Measurements from ENCODE around the gene PALD1. TPM values are rescaled to one million over a fixed set of nuclear protein-coding genes. Genes with fewer than 3 reads are reported as not detected.

Gene PALD1
- total RNA-seq, 1 donor from 2014 or later, result 1.2 TPM

DNA sequence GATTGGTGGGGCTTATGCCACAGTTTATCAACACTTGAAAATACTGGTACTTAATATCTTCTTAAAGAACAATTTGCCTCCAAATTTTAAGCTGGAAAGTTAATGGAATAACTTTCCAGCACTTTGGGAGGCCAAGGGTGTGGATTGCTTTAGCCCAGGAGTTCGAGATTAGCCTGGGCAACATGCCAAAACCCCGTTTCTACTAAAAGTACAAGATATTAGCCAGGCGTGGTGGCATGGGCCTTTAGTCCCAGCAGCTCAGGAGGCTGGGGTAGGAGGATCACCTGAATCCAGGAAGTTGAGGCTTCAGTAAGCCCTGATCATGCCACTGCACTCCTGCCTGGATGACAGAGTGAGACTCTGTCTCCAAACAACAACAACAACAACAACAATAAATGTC is 68.0 kb downstream of the PALD1 start:
- H3K9me3 Mint-ChIP-seq (ENCODE audit: low read depth), result no peaks in the 10 kb centered on the region
- H3K4me3 Mint-ChIP-seq (ENCODE audit: low read depth), result no peak overlapping the region
- TF ChIP-seq, protein P1, sequence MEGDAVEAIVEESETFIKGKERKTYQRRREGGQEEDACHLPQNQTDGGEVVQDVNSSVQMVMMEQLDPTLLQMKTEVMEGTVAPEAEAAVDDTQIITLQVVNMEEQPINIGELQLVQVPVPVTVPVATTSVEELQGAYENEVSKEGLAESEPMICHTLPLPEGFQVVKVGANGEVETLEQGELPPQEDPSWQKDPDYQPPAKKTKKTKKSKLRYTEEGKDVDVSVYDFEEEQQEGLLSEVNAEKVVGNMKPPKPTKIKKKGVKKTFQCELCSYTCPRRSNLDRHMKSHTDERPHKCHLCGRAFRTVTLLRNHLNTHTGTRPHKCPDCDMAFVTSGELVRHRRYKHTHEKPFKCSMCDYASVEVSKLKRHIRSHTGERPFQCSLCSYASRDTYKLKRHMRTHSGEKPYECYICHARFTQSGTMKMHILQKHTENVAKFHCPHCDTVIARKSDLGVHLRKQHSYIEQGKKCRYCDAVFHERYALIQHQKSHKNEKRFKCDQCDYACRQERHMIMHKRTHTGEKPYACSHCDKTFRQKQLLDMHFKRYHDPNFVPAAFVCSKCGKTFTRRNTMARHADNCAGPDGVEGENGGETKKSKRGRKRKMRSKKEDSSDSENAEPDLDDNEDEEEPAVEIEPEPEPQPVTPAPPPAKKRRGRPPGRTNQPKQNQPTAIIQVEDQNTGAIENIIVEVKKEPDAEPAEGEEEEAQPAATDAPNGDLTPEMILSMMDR (IDR thresholded peaks at IDR 0.05; ENCODE audit: unreplicated experiment), result no peak
- H3K4me1 Mint-ChIP-seq (ENCODE audit: low read depth), result no peaks in the 10 kb centered on the region
- H3K27ac Mint-ChIP-seq, result no peak overlapping the region
- H3K27me3 Mint-ChIP-seq, result no peaks in the 10 kb centered on the region
- no peaks in the 10 kb centered on the region for H3K36me3 Mint-ChIP-seq (ENCODE audit: insufficient read depth)
- no peak for DNase-seq (ENCODE audit: low spot score, unreplicated experiment)

DNA sequence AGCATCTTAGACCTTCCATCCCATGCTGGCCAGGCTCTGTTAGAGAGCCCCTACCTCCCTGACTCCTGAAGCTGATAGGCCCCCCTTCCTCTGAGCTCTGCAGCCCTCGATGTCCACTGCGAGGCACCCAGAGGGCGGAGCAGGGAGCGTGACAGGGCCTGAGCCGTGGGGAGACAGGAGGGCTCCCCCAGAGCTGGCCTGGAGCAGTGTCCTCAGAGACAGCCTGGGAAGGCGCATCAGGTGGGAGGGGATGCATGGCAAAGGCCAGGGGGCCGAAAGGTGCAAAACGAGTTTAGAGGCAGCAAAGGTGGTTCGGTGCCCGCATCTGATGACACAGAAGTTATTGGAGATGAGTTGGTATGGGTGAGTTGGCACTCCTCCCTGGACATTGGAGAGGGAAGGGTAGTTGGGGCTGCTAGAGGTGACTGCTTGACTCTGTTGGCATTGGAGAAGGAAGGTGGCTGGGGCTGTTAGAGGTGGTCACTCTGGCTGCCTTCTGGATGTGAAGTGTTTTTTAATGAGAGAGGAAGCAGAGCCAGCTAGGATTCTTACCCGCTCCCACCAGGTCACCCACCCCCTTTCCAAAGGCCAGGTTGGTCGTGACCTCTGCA is 70.9 kb downstream of the PALD1 start:
- Mint-ChIP-seq H3K27me3 (no peaks in the 10 kb centered on the region), H3K4me3 (ENCODE audit: low read depth) (no peak overlapping the region), H3K9me3 (ENCODE audit: low read depth) (no peaks in the 10 kb centered on the region), H3K4me1 (ENCODE audit: low read depth) (no peaks in the 10 kb centered on the region), H3K27ac (no peak overlapping the region), H3K36me3 (ENCODE audit: insufficient read depth) (no peaks in the 10 kb centered on the region)
- no peak for DNase-seq (ENCODE audit: low spot score, unreplicated experiment)
- TF ChIP-seq, protein P1 (IDR thresholded peaks at IDR 0.05; ENCODE audit: unreplicated experiment), result no peak

DNA sequence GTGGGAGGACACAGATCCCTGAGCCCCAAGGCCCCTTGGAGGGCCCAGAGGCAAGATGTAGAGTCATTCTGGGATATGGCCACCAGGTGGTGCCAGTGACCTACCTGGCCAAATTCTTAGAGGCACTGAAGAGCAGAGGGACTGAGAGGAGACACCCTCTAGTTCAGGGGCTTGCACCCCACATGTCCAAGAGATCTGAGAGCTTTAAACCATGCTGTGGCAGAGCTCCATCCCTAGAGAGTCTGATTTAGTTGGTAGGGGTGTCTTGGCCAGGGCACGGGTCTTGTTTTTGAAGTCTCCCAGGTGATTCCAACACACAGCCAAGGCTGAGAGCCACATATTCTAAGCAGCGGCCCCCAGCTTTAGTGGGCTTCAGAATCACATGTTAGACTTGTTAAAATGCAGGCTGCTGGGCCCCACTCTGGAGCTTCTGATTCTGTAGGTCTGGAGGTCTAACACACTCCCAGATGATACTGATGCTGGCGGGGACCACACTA is 71.4 kb downstream of the PALD1 start:
- no peak overlapping the region for H3K27ac Mint-ChIP-seq
- H3K27me3 Mint-ChIP-seq, result no peaks in the 10 kb centered on the region
- no peak overlapping the region for H3K4me3 Mint-ChIP-seq (ENCODE audit: low read depth)
- H3K36me3 Mint-ChIP-seq (ENCODE audit: insufficient read depth), result no peaks in the 10 kb centered on the region
- DNase-seq (ENCODE audit: low spot score, unreplicated experiment), result peak; percentile 65
- H3K9me3 Mint-ChIP-seq (ENCODE audit: low read depth), result no peaks in the 10 kb centered on the region
- TF ChIP-seq, protein P1 (IDR thresholded peaks at IDR 0.05; ENCODE audit: unreplicated experiment), result peak; percentile 89
- H3K4me1 Mint-ChIP-seq (ENCODE audit: low read depth), result no peaks in the 10 kb centered on the region

DNA sequence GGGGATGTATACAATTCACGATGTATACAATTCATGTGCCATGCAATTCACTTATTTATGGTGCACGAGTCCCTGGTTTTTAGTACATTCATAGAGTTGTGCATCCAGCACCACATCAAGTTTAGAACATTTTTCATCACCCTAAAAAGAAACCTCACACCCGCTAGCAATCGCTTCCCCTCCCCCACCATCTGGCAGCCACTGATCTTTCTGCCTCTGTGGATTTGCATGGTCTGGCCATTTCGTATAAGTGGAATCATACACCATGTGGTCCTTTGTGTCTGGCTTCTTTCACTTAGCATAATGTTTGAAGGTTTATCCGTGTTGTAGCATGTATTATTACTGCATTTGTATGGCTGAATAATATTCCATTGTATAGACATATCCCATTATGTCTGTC is 71.9 kb downstream of the PALD1 start:
- DNase-seq (ENCODE audit: low spot score, unreplicated experiment), result no peak
- no peak overlapping the region for H3K27ac Mint-ChIP-seq
- no peak overlapping the region for H3K4me3 Mint-ChIP-seq (ENCODE audit: low read depth)
- H3K27me3 Mint-ChIP-seq, result no peaks in the 10 kb centered on the region
- H3K4me1 Mint-ChIP-seq (ENCODE audit: low read depth), result no peaks in the 10 kb centered on the region
- TF ChIP-seq, protein P1 (IDR thresholded peaks at IDR 0.05; ENCODE audit: unreplicated experiment), result no peak
- no peaks in the 10 kb centered on the region for H3K36me3 Mint-ChIP-seq (ENCODE audit: insufficient read depth)
- H3K9me3 Mint-ChIP-seq (ENCODE audit: low read depth), result no peaks in the 10 kb centered on the region

DNA sequence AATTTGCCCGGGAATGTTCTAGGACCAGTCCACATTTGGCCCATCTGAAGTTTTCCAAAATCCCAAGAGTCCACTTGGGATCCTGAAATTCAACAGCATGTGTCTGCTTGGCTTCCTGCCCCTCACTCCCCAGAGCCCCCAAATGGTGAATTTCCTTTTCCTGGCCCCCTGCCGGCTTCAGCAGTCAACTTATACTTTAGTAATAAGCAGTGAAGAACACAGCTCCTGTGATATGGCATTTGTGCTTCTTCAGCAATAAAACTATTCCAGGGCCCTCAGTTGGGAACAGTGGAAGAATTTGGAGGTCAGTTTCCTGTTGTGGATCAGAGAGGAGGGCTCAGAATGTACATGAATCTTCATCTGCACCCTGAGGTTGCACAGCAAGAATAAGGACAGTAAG is 72.9 kb downstream of the PALD1 start:
- H3K4me3 Mint-ChIP-seq (ENCODE audit: low read depth), result no peak overlapping the region
- no peaks in the 10 kb centered on the region for H3K4me1 Mint-ChIP-seq (ENCODE audit: low read depth)
- TF ChIP-seq, protein P1 (IDR thresholded peaks at IDR 0.05; ENCODE audit: unreplicated experiment), result no peak
- H3K36me3 Mint-ChIP-seq (ENCODE audit: insufficient read depth), result no peaks in the 10 kb centered on the region
- no peaks in the 10 kb centered on the region for H3K27me3 Mint-ChIP-seq
- no peak overlapping the region for H3K27ac Mint-ChIP-seq
- H3K9me3 Mint-ChIP-seq (ENCODE audit: low read depth), result no peaks in the 10 kb centered on the region
- DNase-seq (ENCODE audit: low spot score, unreplicated experiment), result no peak
